ENCODE data around the gene DIPK1C. TPM values are rescaled to one million over a fixed set of nuclear protein-coding genes. Genes with fewer than 3 reads are reported as not detected.

The DIPK1C gene
- total RNA-seq, 1 experiment from 2014 or later, result not detected

DNA sequence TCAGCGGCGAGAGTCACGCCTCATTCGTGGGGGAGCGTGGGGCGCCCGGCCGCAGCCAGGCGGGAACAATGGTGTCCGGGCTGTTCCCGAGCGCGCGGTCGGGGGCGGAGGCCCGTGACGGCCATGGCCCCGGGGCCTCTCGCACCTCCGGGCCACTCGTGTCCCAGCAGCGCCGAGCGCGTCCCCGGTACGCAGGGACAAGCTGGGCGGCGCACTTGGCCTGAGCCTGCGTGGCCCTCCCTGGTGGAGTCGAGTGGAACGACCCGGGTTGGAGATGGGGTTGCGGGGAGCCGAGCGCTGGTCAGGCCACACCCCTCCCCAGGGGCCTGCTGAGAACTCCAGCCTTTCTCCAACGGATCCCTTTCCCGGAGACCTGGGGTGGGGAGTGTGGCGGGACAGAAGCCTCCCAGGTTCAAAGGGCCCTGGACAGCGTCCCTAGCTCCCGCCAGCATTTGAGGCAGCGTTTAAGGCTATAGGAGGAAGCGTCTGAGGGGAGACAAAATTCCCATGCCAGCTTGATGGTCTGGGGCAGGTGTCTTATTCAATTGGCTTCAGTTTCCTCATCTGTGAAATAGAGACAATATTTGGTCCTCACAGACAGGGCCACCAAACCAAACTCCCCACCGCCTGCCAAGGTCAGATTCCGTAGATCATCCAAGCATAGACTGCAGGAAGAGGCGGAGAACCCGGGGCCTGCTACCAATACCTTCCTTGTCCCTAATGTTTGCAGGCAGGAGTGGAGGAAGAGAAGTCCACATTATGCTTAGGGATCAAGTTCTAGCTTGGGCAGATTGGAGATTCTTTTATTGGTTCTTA is 39.6 kb upstream of the DIPK1C start:
- RAD21 ChIA-PET (ENCODE audit: low non-redundant PET in 1 of 2, low total read pairs in 2 of 2, uncharacterized antibody in 2 of 2, unreplicated experiment in 2 of 2), result no interaction called here
- no peaks in the 10 kb centered on the region for H4K20me1 ChIP-seq (ENCODE audit: insufficient read depth)
- DNase-seq (ENCODE audit: low read depth, low spot score), result peak; percentile 26
- no peaks in the 10 kb centered on the region for H3K9me2 ChIP-seq (ENCODE audit: insufficient read depth)
- peak overlapping the region; percentile 64 for H3K27ac ChIP-seq (ENCODE audit: low read depth, low read length)
- CTCF ChIA-PET, result interaction anchor here (1.0 to 1.3 kb wide), 3 partner anchors 55 to 144 kb away, joined by 4 to 10 read pairs (median 5); no protein-coding TSS in a partner anchor
- no peaks in the 10 kb centered on the region; a peak in 1 of 4 replicates for H3K9me3 ChIP-seq (ENCODE audit: control insufficient read depth in 1 of 2, insufficient read depth in 1 of 2, low read depth in 1 of 2, low read length in 2 of 2)
- H3K27me3 ChIP-seq (ENCODE audit: insufficient read depth, low read length), result no peaks in the 10 kb centered on the region
- peaks cover 6 to 12% of the 10 kb centered on the region in 2 experiments for H3K4me1 ChIP-seq (ENCODE audit: control insufficient read depth in 1 of 2, insufficient read depth in 2 of 2, low read length in 2 of 2)
- peak overlapping the region; percentile 86 for H3K4me2 ChIP-seq (ENCODE audit: low read length)
- ATAC-seq, result peak; percentile 70
- TF ChIP-seq, protein P1, sequence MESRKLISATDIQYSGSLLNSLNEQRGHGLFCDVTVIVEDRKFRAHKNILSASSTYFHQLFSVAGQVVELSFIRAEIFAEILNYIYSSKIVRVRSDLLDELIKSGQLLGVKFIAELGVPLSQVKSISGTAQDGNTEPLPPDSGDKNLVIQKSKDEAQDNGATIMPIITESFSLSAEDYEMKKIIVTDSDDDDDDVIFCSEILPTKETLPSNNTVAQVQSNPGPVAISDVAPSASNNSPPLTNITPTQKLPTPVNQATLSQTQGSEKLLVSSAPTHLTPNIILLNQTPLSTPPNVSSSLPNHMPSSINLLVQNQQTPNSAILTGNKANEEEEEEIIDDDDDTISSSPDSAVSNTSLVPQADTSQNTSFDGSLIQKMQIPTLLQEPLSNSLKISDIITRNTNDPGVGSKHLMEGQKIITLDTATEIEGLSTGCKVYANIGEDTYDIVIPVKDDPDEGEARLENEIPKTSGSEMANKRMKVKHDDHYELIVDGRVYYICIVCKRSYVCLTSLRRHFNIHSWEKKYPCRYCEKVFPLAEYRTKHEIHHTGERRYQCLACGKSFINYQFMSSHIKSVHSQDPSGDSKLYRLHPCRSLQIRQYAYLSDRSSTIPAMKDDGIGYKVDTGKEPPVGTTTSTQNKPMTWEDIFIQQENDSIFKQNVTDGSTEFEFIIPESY (IDR thresholded peaks at IDR 0.05; ENCODE audit: extremely low read depth, insufficient replicate concordance, low read length), result no peak
- TF ChIP-seq SIN3A (IDR thresholded peaks at IDR 0.05; ENCODE audit: low read depth) (0 out of 2 replicates have a peak, but pooled peaks have one; percentile 27), RAD21 (IDR thresholded peaks at IDR 0.05; ENCODE audit: low read depth) (no peak), ZFX (IDR thresholded peaks at IDR 0.05) (peak; percentile 94), EGR1 (IDR thresholded peaks at IDR 0.05; ENCODE audit: low read depth) (no peak; the same call in 1 of the 2 replicates), FOSL1 (IDR thresholded peaks at IDR 0.05; ENCODE audit: low read depth) (no peak), ELF1 (IDR thresholded peaks at IDR 0.05; ENCODE audit: borderline replicate concordance, low read depth) (no peak), ZNF274 (IDR thresholded peaks at IDR 0.05; ENCODE audit: low read depth, low read length) (no peak), CEBPB (IDR thresholded peaks at IDR 0.05; ENCODE audit: low read depth) (no peak), POLR2AphosphoS5 (IDR thresholded peaks at IDR 0.05; ENCODE audit: low read depth, low read length) (no peak), EZH2phosphoT487 (IDR thresholded peaks at IDR 0.05; ENCODE audit: borderline replicate concordance) (no peak), YY1 (IDR thresholded peaks at IDR 0.05; ENCODE audit: extremely low read depth, insufficient replicate concordance, low read depth, low read length) (no peak), CBX3 (IDR thresholded peaks at IDR 0.05; ENCODE audit: low read depth) (no peak), POLR2A (IDR thresholded peaks at IDR 0.05; ENCODE audit: borderline replicate concordance, extremely low read depth, insufficient read depth, insufficient read length) (no peak), SRF (IDR thresholded peaks at IDR 0.05; ENCODE audit: low read depth) (no peak), EZH2 (IDR thresholded peaks at IDR 0.05) (no peak)
- TF ChIP-seq, protein P2, sequence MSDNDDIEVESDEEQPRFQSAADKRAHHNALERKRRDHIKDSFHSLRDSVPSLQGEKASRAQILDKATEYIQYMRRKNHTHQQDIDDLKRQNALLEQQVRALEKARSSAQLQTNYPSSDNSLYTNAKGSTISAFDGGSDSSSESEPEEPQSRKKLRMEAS (IDR thresholded peaks at IDR 0.05), result no peak; the same call in 1 of the 2 replicates
- TF ChIP-seq, protein P3, sequence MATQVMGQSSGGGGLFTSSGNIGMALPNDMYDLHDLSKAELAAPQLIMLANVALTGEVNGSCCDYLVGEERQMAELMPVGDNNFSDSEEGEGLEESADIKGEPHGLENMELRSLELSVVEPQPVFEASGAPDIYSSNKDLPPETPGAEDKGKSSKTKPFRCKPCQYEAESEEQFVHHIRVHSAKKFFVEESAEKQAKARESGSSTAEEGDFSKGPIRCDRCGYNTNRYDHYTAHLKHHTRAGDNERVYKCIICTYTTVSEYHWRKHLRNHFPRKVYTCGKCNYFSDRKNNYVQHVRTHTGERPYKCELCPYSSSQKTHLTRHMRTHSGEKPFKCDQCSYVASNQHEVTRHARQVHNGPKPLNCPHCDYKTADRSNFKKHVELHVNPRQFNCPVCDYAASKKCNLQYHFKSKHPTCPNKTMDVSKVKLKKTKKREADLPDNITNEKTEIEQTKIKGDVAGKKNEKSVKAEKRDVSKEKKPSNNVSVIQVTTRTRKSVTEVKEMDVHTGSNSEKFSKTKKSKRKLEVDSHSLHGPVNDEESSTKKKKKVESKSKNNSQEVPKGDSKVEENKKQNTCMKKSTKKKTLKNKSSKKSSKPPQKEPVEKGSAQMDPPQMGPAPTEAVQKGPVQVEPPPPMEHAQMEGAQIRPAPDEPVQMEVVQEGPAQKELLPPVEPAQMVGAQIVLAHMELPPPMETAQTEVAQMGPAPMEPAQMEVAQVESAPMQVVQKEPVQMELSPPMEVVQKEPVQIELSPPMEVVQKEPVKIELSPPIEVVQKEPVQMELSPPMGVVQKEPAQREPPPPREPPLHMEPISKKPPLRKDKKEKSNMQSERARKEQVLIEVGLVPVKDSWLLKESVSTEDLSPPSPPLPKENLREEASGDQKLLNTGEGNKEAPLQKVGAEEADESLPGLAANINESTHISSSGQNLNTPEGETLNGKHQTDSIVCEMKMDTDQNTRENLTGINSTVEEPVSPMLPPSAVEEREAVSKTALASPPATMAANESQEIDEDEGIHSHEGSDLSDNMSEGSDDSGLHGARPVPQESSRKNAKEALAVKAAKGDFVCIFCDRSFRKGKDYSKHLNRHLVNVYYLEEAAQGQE (IDR thresholded peaks at IDR 0.05; ENCODE audit: low read depth), result no peak
- TF ChIP-seq, protein P4, sequence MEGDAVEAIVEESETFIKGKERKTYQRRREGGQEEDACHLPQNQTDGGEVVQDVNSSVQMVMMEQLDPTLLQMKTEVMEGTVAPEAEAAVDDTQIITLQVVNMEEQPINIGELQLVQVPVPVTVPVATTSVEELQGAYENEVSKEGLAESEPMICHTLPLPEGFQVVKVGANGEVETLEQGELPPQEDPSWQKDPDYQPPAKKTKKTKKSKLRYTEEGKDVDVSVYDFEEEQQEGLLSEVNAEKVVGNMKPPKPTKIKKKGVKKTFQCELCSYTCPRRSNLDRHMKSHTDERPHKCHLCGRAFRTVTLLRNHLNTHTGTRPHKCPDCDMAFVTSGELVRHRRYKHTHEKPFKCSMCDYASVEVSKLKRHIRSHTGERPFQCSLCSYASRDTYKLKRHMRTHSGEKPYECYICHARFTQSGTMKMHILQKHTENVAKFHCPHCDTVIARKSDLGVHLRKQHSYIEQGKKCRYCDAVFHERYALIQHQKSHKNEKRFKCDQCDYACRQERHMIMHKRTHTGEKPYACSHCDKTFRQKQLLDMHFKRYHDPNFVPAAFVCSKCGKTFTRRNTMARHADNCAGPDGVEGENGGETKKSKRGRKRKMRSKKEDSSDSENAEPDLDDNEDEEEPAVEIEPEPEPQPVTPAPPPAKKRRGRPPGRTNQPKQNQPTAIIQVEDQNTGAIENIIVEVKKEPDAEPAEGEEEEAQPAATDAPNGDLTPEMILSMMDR (IDR thresholded peaks at IDR 0.05 in 2 of 3, conservative IDR thresholded peaks at IDR 0.05 in 1 of 3; ENCODE audit: borderline replicate concordance in 1 of 3, insufficient read depth in 1 of 3, low read depth in 2 of 3, low read length in 2 of 3), result 0 out of 6 replicates have a peak, but pooled peaks of 1 of the 3 experiments have one; percentile 7
- H3K36me3 ChIP-seq (ENCODE audit: control insufficient read depth in 1 of 2, insufficient read depth in 2 of 2, low read length in 2 of 2), result peaks cover 6 to 14% of the 10 kb centered on the region in 2 experiments; a peak in 3 of 4 replicates
- intact Hi-C loops (cut with micrococcal nuclease), result loop anchor here (1.0 to 10.0 kb wide), 2 partner anchors 98 to 348 kb away; partner anchors contain the start of genes TIMM21 and ZNF407
- POLR2A ChIA-PET, result no interaction called here
- H3K4me3 ChIP-seq (replicated peaks in 1 of 2; ENCODE audit: low read depth in 1 of 2, low read length in 2 of 2), result peak overlapping the region; percentile 76 to 83
- BruUV-seq (replicated peaks), result no TSS peak
- H3K9ac ChIP-seq (ENCODE audit: low read length), result peak overlapping the region; percentile 91
- H2AFZ ChIP-seq (ENCODE audit: low read depth, low read length, poor library complexity, severe bottlenecking), result no peak overlapping the region
- H3K79me2 ChIP-seq (ENCODE audit: insufficient read depth, low read length), result peaks cover 40% of the 10 kb centered on the region
